Suprapubic skin (tissue), 4 donors: Measurements from ENCODE around the gene RPE.

Source experiments
- POLR2A ChIP-seq, 2 donors: fragments of 450-650 bp; IDR thresholded peaks; one replicate each; pipeline ENCODE4 v1.6.1; 2017; ENCODE audit warnings: antibody characterized with exemption in 2 of 2, mild to moderate bottlenecking in 2 of 2, moderate library complexity in 2 of 2
- POLR2AphosphoS5 ChIP-seq, 3 donors: sonication (generic); formaldehyde crosslinking; IDR thresholded peaks; one replicate each; pipeline ENCODE4 v1.6.1; 2017; ENCODE audit warnings: antibody characterized with exemption in 3 of 3
- TF ChIP-seq, protein P1 (sequence below), 2 donors: fragments of 200-600 bp in 1 of 2; fragments of 450-650 bp in 1 of 2; sonication (generic) in 1 of 2; IDR thresholded peaks; one replicate each; pipeline ENCODE4 v1.5.1; 2016 to 2019; ENCODE audit warnings: antibody characterized with exemption in 2 of 2, mild to moderate bottlenecking in 1 of 2, moderate library complexity in 1 of 2

DNA sequence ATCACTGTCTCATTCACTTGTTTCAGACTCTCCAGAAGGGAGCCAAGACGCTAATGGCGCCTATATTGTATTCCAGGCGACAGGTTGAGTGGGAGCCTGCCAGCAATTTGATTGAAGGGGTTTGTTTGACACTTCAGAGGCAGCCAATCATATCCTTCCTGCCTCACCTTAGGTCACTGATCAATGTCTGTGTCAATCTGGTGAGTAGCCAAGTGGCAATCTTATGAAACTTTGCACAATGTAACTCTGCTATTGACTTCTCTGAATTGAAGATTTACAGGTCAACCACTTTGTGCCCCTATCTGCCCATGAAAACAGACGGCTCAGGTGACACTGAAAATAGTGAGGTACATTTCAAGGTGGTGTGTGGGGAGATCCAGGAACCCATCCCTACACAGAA is 32.7 kb upstream of the RPE start:
- no peak for TF ChIP-seq POLR2AphosphoS5 (IDR thresholded peaks at IDR 0.05)
- TF ChIP-seq, protein P1, sequence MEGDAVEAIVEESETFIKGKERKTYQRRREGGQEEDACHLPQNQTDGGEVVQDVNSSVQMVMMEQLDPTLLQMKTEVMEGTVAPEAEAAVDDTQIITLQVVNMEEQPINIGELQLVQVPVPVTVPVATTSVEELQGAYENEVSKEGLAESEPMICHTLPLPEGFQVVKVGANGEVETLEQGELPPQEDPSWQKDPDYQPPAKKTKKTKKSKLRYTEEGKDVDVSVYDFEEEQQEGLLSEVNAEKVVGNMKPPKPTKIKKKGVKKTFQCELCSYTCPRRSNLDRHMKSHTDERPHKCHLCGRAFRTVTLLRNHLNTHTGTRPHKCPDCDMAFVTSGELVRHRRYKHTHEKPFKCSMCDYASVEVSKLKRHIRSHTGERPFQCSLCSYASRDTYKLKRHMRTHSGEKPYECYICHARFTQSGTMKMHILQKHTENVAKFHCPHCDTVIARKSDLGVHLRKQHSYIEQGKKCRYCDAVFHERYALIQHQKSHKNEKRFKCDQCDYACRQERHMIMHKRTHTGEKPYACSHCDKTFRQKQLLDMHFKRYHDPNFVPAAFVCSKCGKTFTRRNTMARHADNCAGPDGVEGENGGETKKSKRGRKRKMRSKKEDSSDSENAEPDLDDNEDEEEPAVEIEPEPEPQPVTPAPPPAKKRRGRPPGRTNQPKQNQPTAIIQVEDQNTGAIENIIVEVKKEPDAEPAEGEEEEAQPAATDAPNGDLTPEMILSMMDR (IDR thresholded peaks at IDR 0.05) = no peak
- TF ChIP-seq POLR2A (IDR thresholded peaks at IDR 0.05) = no peak
